HUES6 (cell line): ENCODE data around the gene ZNF860.
"Not testable (repeated sequence)": the region's sequence is repeated elsewhere in the genome, so short reads cannot be mapped to it uniquely, and the experiment has no call there.

Experiments
- H3K27ac ChIP-seq: 2 replicates; pipeline ENCODE4 v1.7.0; 2013; ENCODE audit warnings: low read depth, mild to moderate bottlenecking, low read length, inconsistent platforms
- H3K27me3 ChIP-seq: 2 replicates; pipeline ENCODE4 v1.6.1; 2013; ENCODE audit warnings: low read length; ENCODE audit not compliant: control insufficient read depth, insufficient read depth
- H3K36me3 ChIP-seq: 2 replicates; pipeline ENCODE4 v1.6.1; 2013; ENCODE audit warnings: low read length; ENCODE audit not compliant: control insufficient read depth, insufficient read depth
- H3K4me1 ChIP-seq: 2 replicates; pipeline ENCODE4 v1.6.1; 2013; ENCODE audit warnings: low read length; ENCODE audit not compliant: control insufficient read depth, insufficient read depth
- H3K4me3 ChIP-seq: 2 replicates; pipeline ENCODE4 v1.5.1; 2013; ENCODE audit warnings: low read depth, low read length
- H3K9ac ChIP-seq: one replicate; pipeline ENCODE4 v1.6.1; 2013; ENCODE audit warnings: mild to moderate bottlenecking, low read length
- H3K9me3 ChIP-seq: 2 replicates; pipeline ENCODE4 v1.6.1; 2013; ENCODE audit warnings: low read depth, low read length; ENCODE audit not compliant: control insufficient read depth, insufficient read depth

Gene ZNF860

GRCh38 chr3:31976302-31976701 lies 5.2 kb upstream of the ZNF860 start:
- Histone ChIP-seq H3K27ac (no peak overlapping the region), H3K9me3 (no peaks in the 10 kb centered on the region), H3K36me3 (no peaks in the 10 kb centered on the region; the same call in 1 of the 2 replicates), H3K9ac (no peak overlapping the region), H3K27me3 (peaks cover under 1% of the 10 kb centered on the region; the same call in 1 of the 2 replicates), H3K4me1 (peaks cover 5% of the 10 kb centered on the region; the same call in 1 of the 2 replicates), H3K4me3 (no peak overlapping the region)

GRCh38 chr3:31977736-31978135 lies 3.8 kb upstream of the ZNF860 start:
- no peaks in the 10 kb centered on the region for H3K9me3 ChIP-seq
- no peak overlapping the region for H3K27ac ChIP-seq
- peaks cover 10% of the 10 kb centered on the region; the same call in 1 of the 2 replicates for H3K4me1 ChIP-seq
- no peak overlapping the region for H3K4me3 ChIP-seq
- no peak overlapping the region for H3K9ac ChIP-seq
- H3K27me3 ChIP-seq: peaks cover 15% of the 10 kb centered on the region; the same call in 1 of the 2 replicates
- H3K36me3 ChIP-seq: no peaks in the 10 kb centered on the region; the same call in 1 of the 2 replicates

GRCh38 chr3:31978553-31978952 lies 3.0 kb upstream of the ZNF860 start:
- H3K9ac ChIP-seq: no peak overlapping the region

DNA sequence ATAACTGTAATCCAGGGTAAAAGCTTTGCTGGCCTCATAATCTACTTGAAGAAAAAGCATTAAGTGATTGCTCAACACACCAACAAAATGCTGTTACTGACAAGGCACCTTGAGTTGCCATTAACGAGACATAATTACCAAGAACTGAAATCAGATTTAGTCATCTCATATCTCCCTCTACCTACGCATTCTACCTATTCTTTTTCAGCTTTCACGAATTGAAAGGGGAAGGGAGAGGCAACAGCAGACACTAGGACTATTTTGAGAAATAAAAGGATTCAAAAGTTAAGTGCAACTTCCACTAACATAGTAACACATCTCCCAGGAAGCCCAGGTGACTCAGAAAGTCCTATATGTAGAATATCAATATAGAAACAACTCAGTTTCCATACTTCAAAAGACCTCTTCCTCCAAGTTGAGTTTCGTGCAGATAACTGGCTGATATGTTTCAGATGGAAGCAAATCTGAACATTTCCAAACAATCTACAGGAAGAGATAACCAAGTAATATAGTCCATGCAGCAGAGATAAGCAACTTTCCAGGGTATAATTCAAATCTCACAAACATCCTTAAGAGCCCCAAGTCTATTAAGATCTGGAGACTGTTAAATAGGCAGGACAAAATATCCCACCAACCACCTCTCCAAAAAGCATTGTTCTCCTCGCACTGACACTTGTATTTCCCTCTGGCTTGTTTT lies 2.4 kb upstream of the ZNF860 start:
- Histone ChIP-seq H3K9ac (no peak overlapping the region), H3K9me3 (no peaks in the 10 kb centered on the region), H3K4me3 (0 out of 2 replicates have a peak overlapping the region, but pooled peaks have one; percentile 5), H3K27ac (no peak overlapping the region), H3K27me3 (peaks cover 18% of the 10 kb centered on the region; the same call in 1 of the 2 replicates), H3K36me3 (no peaks in the 10 kb centered on the region; the same call in 1 of the 2 replicates), H3K4me1 (peaks cover 10% of the 10 kb centered on the region; the same call in 1 of the 2 replicates)

More at GRCh38 chr3:31978553-31978952, 3.0 kb upstream of the ZNF860 start:
- H3K4me3 ChIP-seq: no peak overlapping the region
- no peak overlapping the region for H3K27ac ChIP-seq
- no peaks in the 10 kb centered on the region; the same call in 1 of the 2 replicates for H3K36me3 ChIP-seq
- peaks cover 10% of the 10 kb centered on the region; the same call in 1 of the 2 replicates for H3K4me1 ChIP-seq
- no peaks in the 10 kb centered on the region for H3K9me3 ChIP-seq
- peaks cover 18% of the 10 kb centered on the region; the same call in 1 of the 2 replicates for H3K27me3 ChIP-seq

GRCh38 chr3:31980530-31981205 lies 882 bp upstream of the ZNF860 start:
- peak overlapping the region; percentile 68 for H3K9ac ChIP-seq
- H3K4me1 ChIP-seq: peaks cover 10% of the 10 kb centered on the region; the same call in 1 of the 2 replicates
- no peaks in the 10 kb centered on the region; the same call in 1 of the 2 replicates for H3K36me3 ChIP-seq
- H3K9me3 ChIP-seq: no peaks in the 10 kb centered on the region
- H3K4me3 ChIP-seq: peak overlapping the region; percentile 87
- H3K27me3 ChIP-seq: peaks cover 18% of the 10 kb centered on the region; the same call in 1 of the 2 replicates
- 0 out of 2 replicates have a peak overlapping the region, but pooled peaks have one; percentile 30 for H3K27ac ChIP-seq

- H3K36me3 ChIP-seq: peaks cover 11% of the 10 kb centered on the region; the same call in 1 of the 2 replicates
These were observed 2.8 kb downstream of the ZNF860 start for GRCh38 chr3:31984321-31984720.

DNA sequence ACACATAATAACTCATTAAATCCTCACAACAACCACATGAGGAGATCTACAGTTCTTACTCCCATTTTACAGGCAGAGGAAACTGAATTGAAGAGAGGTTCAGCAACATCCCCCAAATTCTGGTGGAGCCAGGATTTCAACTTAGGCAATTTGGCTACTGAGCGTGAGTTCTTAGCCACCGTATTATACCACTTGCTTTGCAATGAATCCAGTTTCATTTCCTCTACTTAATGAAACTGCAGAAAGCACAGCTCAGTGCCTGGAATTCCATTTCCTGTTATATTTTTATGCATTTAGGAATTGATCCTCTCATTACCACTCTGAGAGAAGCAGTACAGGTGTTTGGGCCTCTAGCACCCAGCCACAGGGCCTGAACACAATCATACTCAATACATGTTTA lies 4.3 kb downstream of the ZNF860 start:
- Histone ChIP-seq H3K4me1 (peaks cover 5% of the 10 kb centered on the region; the same call in 1 of the 2 replicates), H3K4me3 (no peak overlapping the region), H3K36me3 (peaks cover 11% of the 10 kb centered on the region; the same call in 1 of the 2 replicates), H3K27me3 (peaks cover 18% of the 10 kb centered on the region; the same call in 1 of the 2 replicates), H3K9me3 (peaks cover 21% of the 10 kb centered on the region), H3K27ac (no peak overlapping the region), H3K9ac (no peak overlapping the region)

More at GRCh38 chr3:31984321-31984720, 2.8 kb downstream of the ZNF860 start:
- H3K4me1 ChIP-seq: peaks cover 9% of the 10 kb centered on the region; the same call in 1 of the 2 replicates
- peaks cover 8% of the 10 kb centered on the region for H3K9me3 ChIP-seq
- H3K4me3 ChIP-seq: no peak overlapping the region
- no peak overlapping the region for H3K27ac ChIP-seq
- H3K9ac ChIP-seq: no peak overlapping the region
- peaks cover 18% of the 10 kb centered on the region; the same call in 1 of the 2 replicates for H3K27me3 ChIP-seq

- Histone ChIP-seq H3K27ac (no peak overlapping the region), H3K4me1 (no peaks in the 10 kb centered on the region), H3K9me3 (peaks cover 27% of the 10 kb centered on the region), H3K36me3 (peaks cover 11% of the 10 kb centered on the region; the same call in 1 of the 2 replicates), H3K9ac (no peak overlapping the region), H3K4me3 (no peak overlapping the region), H3K27me3 (no peaks in the 10 kb centered on the region)
These were observed 6.7 kb downstream of the ZNF860 start for GRCh38 chr3:31988271-31988670.

DNA sequence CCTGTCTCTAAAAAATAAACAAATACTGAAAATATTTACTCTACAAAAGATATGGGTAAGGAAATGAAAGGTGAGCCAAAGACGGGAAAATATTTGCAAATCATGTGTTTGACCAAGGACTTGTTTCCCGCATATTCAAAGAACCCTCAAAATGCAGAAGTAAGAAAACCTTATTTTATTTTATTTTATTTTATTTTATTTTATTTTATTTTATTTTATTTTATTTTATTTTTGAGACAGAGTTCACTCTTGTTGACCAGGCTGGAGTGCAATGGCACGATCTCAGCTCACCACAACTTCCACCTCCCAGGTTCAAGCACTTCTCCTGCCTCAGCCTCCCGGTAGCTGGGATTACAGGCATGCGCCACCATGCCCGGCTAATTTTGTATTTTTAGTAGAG lies 11.4 kb downstream of the ZNF860 start:
- not testable (repeated sequence) for H3K9ac ChIP-seq, H3K27ac ChIP-seq, H3K4me3 ChIP-seq, H3K36me3 ChIP-seq, H3K4me1 ChIP-seq, H3K27me3 ChIP-seq
- H3K9me3 ChIP-seq: peaks cover 44% of the 10 kb centered on the region

GRCh38 chr3:31993843-31994242 lies 12.3 kb downstream of the ZNF860 start:
- Histone ChIP-seq H3K27ac (no peak overlapping the region), H3K9ac (no peak overlapping the region), H3K4me3 (no peak overlapping the region), H3K36me3 (0 out of 2 replicates have a peak, but pooled peaks cover 3% of the 10 kb centered on the region), H3K9me3 (peaks cover 39% of the 10 kb centered on the region), H3K4me1 (no peaks in the 10 kb centered on the region), H3K27me3 (no peaks in the 10 kb centered on the region)

- H3K9me3 ChIP-seq: peaks cover 31% of the 10 kb centered on the region
- not testable (repeated sequence) for H3K4me3 ChIP-seq, H3K9ac ChIP-seq, H3K27ac ChIP-seq, H3K27me3 ChIP-seq, H3K4me1 ChIP-seq, H3K36me3 ChIP-seq
These were observed 13.5 kb downstream of the ZNF860 start for GRCh38 chr3:31995026-31995425.
